Panc1 (cell line): ENCODE results near the gene SARNP.

Experiments used
- POLR2AphosphoS5 ChIP-seq: IDR thresholded peaks from 2 replicates; pipeline ENCODE4 v1.6.1; 2012; ENCODE audit warnings: mild to moderate bottlenecking, low read depth, low read length, moderate library complexity
- SIN3A ChIP-seq: IDR thresholded peaks from 2 replicates; pipeline ENCODE4 v1.6.1; 2012; ENCODE audit warnings: low read depth, mild to moderate bottlenecking, low read length, moderate library complexity, borderline replicate concordance; ENCODE audit not compliant: insufficient read depth
- TCF7L2 ChIP-seq: IDR thresholded peaks from 2 replicates; pipeline ENCODE4 v1.6.1; 2011; ENCODE audit warnings: mild to moderate bottlenecking, low read depth, low read length, inconsistent platforms
- TF ChIP-seq, protein P1 (sequence below): fragments of 450-650 bp; IDR thresholded peaks from 2 replicates; pipeline ENCODE4 v1.5.1; 2017; ENCODE audit warnings: mild to moderate bottlenecking

DNA sequence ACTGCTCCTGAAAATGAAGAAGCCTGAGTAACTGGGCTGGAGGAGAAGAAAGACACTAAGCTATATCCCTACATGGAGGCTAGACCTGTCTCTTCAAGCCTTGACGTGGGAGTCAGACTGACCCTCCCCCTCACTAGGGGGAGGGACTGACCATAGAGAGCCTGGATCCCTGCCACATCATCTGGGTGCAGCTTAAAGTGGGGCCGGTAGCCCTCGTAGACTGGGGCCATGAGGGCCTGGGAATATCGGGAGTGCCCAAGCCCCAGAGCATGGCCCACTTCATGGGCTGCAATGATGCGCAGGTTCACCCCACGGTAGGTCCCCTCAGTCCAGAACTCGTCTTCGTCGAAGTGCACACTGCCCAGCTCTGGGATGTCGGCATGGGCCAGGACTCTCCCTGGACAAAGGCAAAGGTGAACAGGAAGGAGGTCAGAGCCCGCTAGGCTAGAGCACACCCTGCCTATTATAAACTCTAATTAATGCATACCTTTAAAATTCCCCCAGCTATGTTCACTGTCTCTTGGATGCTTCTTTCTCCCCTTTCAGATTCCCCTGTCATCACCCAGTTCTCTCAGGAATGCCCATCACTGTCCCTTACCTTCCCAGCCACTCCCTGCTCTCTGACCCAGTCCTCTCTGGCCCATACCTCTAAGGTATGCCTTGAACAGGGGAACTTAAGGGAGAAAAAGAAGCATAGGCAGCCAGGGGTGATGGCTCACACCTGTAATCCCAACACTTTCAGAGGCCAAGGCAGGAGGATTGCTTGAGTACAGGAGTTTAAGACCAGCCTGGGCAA is 22.0 kb upstream of the SARNP start:
- TF ChIP-seq, protein P1, sequence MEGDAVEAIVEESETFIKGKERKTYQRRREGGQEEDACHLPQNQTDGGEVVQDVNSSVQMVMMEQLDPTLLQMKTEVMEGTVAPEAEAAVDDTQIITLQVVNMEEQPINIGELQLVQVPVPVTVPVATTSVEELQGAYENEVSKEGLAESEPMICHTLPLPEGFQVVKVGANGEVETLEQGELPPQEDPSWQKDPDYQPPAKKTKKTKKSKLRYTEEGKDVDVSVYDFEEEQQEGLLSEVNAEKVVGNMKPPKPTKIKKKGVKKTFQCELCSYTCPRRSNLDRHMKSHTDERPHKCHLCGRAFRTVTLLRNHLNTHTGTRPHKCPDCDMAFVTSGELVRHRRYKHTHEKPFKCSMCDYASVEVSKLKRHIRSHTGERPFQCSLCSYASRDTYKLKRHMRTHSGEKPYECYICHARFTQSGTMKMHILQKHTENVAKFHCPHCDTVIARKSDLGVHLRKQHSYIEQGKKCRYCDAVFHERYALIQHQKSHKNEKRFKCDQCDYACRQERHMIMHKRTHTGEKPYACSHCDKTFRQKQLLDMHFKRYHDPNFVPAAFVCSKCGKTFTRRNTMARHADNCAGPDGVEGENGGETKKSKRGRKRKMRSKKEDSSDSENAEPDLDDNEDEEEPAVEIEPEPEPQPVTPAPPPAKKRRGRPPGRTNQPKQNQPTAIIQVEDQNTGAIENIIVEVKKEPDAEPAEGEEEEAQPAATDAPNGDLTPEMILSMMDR: no peak
- TF ChIP-seq TCF7L2 (no peak), POLR2AphosphoS5 (no peak), SIN3A (no peak)
